Transverse colon (tissue), 4 donors: Measurements from ENCODE around the gene EML4. TPM values are rescaled to one million over a fixed set of nuclear protein-coding genes. Genes with fewer than 3 reads are reported as not detected.

Source experiments
- DNase-seq: peaks from one replicate; pipeline ENCODE4 v3.0.0-alpha.2; 2019
- H3K27ac ChIP-seq, 4 donors: fragments of 200-600 bp; sonication (generic); 2 replicates each; pipeline ENCODE4 v1.5.1; 2016 to 2018; ENCODE audit warnings: inconsistent platforms in 4 of 4
- H3K27me3 ChIP-seq: fragments of 200-600 bp; sonication (generic); 2 replicates; pipeline ENCODE4 v1.5.1; 2017; ENCODE audit warnings: inconsistent platforms
- H3K36me3 ChIP-seq, 4 donors: fragments of 200-600 bp; sonication (generic); 2 replicates each; pipeline ENCODE4 v1.5.1; 2017 to 2019; ENCODE audit warnings: inconsistent platforms in 4 of 4
- H3K4me1 ChIP-seq, 4 donors: fragments of 200-600 bp; sonication (generic); 2 replicates each; pipeline ENCODE4 v1.5.1; 2017 to 2020; ENCODE audit warnings: inconsistent platforms in 4 of 4
- H3K4me3 ChIP-seq, 4 donors: fragments of 200-600 bp; sonication (generic); 1 replicate in 1 of 4; 2 replicates in 3 of 4; pipeline versions ENCODE4 v1.5.1 to v1.6.1; 2017 to 2019; ENCODE audit warnings: inconsistent platforms in 4 of 4
- H3K9me3 ChIP-seq, 2 donors: fragments of 200-600 bp; sonication (generic); 2 replicates each; pipeline ENCODE4 v1.5.1; 2017 to 2019; ENCODE audit warnings: inconsistent platforms in 2 of 2
- CTCF ChIP-seq, 5 experiments: fragments of 200-600 bp in 3 of 5; fragments of 450-650 bp in 2 of 5; sonication (generic) in 3 of 5; IDR thresholded peaks; 1 replicate in 2 of 5; 2 replicates in 3 of 5; pipeline ENCODE4 v1.5.1; 2016 to 2017; ENCODE audit warnings: antibody characterized with exemption in 5 of 5, inconsistent platforms in 3 of 5, mild to moderate bottlenecking in 2 of 5, moderate library complexity in 1 of 5
- EP300 ChIP-seq: sonication (generic); formaldehyde crosslinking; IDR thresholded peaks from one replicate; pipeline ENCODE4 v1.6.1; 2017; ENCODE audit warnings: antibody characterized with exemption, low read depth
- POLR2A ChIP-seq: fragments of 450-650 bp; IDR thresholded peaks from one replicate; pipeline ENCODE4 v1.6.1; 2016; ENCODE audit warnings: antibody characterized with exemption, mild to moderate bottlenecking, moderate library complexity
- POLR2AphosphoS5 ChIP-seq, 3 donors: sonication (generic); formaldehyde crosslinking; IDR thresholded peaks; one replicate each; pipeline ENCODE4 v1.6.1; 2016; ENCODE audit warnings: antibody characterized with exemption in 3 of 3
- WGBS, 2 donors: methylation state at CpG; one replicate each; pipeline ENCODE4 v1.1.5; 2018; ENCODE audit warnings: low coverage in 1 of 2; 5-methylcytosine and 5-hydroxymethylcytosine counted together
- in situ Hi-C, 4 donors: fragments of 200-750 bp; cut with MboI; loops; one replicate each; pipeline versions ENCODE4 v1.15.0 to v1.15.1; 2017; ENCODE audit warnings: low sequenced_read_pairs in 3 of 4, low pct_ligation_motif_present in 1 of 4, low pct_unique_long_range_greater_than_20kb in 1 of 4
- intact Hi-C: fragments of 100-400 bp; cut with DNase I; formaldehyde crosslinking; loops from one replicate; pipeline ENCODE4 v1.15.1; 2023; ENCODE audit warnings: low total_unique reads
- total RNA-seq, 4 donors: library from RNA; depleted of rRNA; stranded (reverse); fragments of >200 nt; gene quantifications; one replicate each; pipeline ENCODE4 v1.1.0, GENCODE V29; 2016

Gene EML4
- total RNA-seq, 4 donors from 2014 or later: 49.7 to 91.5 (median 67.5) TPM

- intact Hi-C loops: no loop called here
- in situ Hi-C loops: no loop called here
- 71 to 80% methylated on average over 2 to 5 of the region's 5 CpGs for WGBS, 2 donors
- H3K36me3 ChIP-seq: no peaks in the 10 kb centered on the region
- no peaks in the 10 kb centered on the region for H3K9me3 ChIP-seq
- DNase-seq: no peak
- peak overlapping the region in 1 of 4 donors; percentile 54 for H3K27ac ChIP-seq
- H3K27me3 ChIP-seq: no peaks in the 10 kb centered on the region
- TF ChIP-seq CTCF (IDR thresholded peaks at IDR 0.05): no peak
- TF ChIP-seq POLR2AphosphoS5 (IDR thresholded peaks at IDR 0.05): no peak
- TF ChIP-seq EP300: no peak
- no peak for TF ChIP-seq POLR2A
- H3K4me3 ChIP-seq: no peak overlapping the region
- H3K4me1 ChIP-seq: peaks cover 0 to 11% (median 3%) of the 10 kb centered on the region in 4 donors
Measured at GRCh38 chr2:42147641-42148274, 21.4 kb upstream of the EML4 start.

- H3K36me3 ChIP-seq: no peaks in the 10 kb centered on the region
- H3K4me1 ChIP-seq: peaks cover 0 to 8% (median 3%) of the 10 kb centered on the region in 4 donors
- no peaks in the 10 kb centered on the region for H3K27me3 ChIP-seq
- DNase-seq: no peak
- TF ChIP-seq POLR2A (no peak), CTCF (IDR thresholded peaks at IDR 0.05) (no peak), POLR2AphosphoS5 (IDR thresholded peaks at IDR 0.05) (no peak), EP300 (no peak)
- H3K4me3 ChIP-seq: no peak overlapping the region
- H3K27ac ChIP-seq: no peak overlapping the region
- in situ Hi-C loops (no loop called here), intact Hi-C loops (no loop called here)
- H3K9me3 ChIP-seq: no peaks in the 10 kb centered on the region
Measured at GRCh38 chr2:42150159-42150558, 19.0 kb upstream of the EML4 start.

- no peak for DNase-seq
- WGBS, 2 donors: 76 to 81% methylated on average over 4 of the region's 4 CpGs
Measured at GRCh38 chr2:42153944-42154581, 15.1 kb upstream of the EML4 start.

GRCh38 chr2:42156721-42157120 lies 12.4 kb upstream of the EML4 start:
- intact Hi-C loops: no loop called here
- in situ Hi-C loops: no loop called here
- 93 to 94% methylated on average over 2 to 4 of the region's 4 CpGs for whole genome bisulfite sequencing, 2 donors

More at GRCh38 chr2:42153944-42154581, 15.1 kb upstream of the EML4 start:
- H3K9me3 ChIP-seq: no peaks in the 10 kb centered on the region
- no peaks in the 10 kb centered on the region for H3K27me3 ChIP-seq
- intact Hi-C loops: no loop called here
- no peaks in the 10 kb centered on the region for H3K4me1 ChIP-seq
- H3K36me3 ChIP-seq: no peaks in the 10 kb centered on the region
- no peak overlapping the region for H3K4me3 ChIP-seq
- no peak for TF ChIP-seq CTCF (IDR thresholded peaks at IDR 0.05)
- TF ChIP-seq POLR2AphosphoS5 (IDR thresholded peaks at IDR 0.05): no peak
- in situ Hi-C loops: no loop called here
- no peak overlapping the region for H3K27ac ChIP-seq

More at GRCh38 chr2:42156721-42157120, 12.4 kb upstream of the EML4 start:
- no peak for TF ChIP-seq POLR2A
- no peak for TF ChIP-seq POLR2AphosphoS5 (IDR thresholded peaks at IDR 0.05)
- TF ChIP-seq EP300: no peak
- no peaks in the 10 kb centered on the region for H3K36me3 ChIP-seq
- no peak overlapping the region for H3K4me3 ChIP-seq
- H3K27ac ChIP-seq: no peak overlapping the region
- DNase-seq: no peak
- H3K4me1 ChIP-seq: no peaks in the 10 kb centered on the region
- no peaks in the 10 kb centered on the region for H3K27me3 ChIP-seq
- H3K9me3 ChIP-seq: no peaks in the 10 kb centered on the region
